ENCODE measurements around the gene LY6G5C. TPM values are rescaled to one million over a fixed set of nuclear protein-coding genes. Genes with fewer than 3 reads are reported as not detected.
A peak's percentile ranks its signal among the peaks of the same experiment; 100 is the strongest.

LY6G5C gene
- total RNA-seq, 1 donor from 2014 or later: 3.9 TPM

GRCh38 chr6:31729515-31729978, 48.7 kb upstream of the LY6G5C start:
- no peaks in the 10 kb centered on the region for H3K9me3 ChIP-seq (ENCODE audit: insufficient read depth, low read depth, low read length)
- peak overlapping the region; percentile 77 for H2AFZ ChIP-seq (ENCODE audit: low read depth, low read length)
- Mint-ChIP-seq H3K4me3 (ENCODE audit: unreplicated experiment) (peak overlapping the region; percentile 90), H3K36me3 (ENCODE audit: low read depth, unreplicated experiment) (peaks cover 29% of the 10 kb centered on the region), H3K27me3 (ENCODE audit: low read depth, unreplicated experiment) (no peaks in the 10 kb centered on the region), H3K9me3 (ENCODE audit: unreplicated experiment) (no peaks in the 10 kb centered on the region), H3K4me1 (ENCODE audit: low read depth, unreplicated experiment) (peaks cover 23% of the 10 kb centered on the region), H3K27ac (ENCODE audit: unreplicated experiment) (peak overlapping the region; percentile 87)
- FAIRE-seq (no peak), DNase-seq (ENCODE audit: low read depth) (peak; percentile 70)
- H3K4me3 ChIP-seq (ENCODE audit: insufficient read depth, low read depth, low read length): peak overlapping the region; percentile 86
- no peak for TF ChIP-seq EZH2 (IDR thresholded peaks at IDR 0.05; ENCODE audit: insufficient read depth, low read length)
- TF ChIP-seq, protein P1, sequence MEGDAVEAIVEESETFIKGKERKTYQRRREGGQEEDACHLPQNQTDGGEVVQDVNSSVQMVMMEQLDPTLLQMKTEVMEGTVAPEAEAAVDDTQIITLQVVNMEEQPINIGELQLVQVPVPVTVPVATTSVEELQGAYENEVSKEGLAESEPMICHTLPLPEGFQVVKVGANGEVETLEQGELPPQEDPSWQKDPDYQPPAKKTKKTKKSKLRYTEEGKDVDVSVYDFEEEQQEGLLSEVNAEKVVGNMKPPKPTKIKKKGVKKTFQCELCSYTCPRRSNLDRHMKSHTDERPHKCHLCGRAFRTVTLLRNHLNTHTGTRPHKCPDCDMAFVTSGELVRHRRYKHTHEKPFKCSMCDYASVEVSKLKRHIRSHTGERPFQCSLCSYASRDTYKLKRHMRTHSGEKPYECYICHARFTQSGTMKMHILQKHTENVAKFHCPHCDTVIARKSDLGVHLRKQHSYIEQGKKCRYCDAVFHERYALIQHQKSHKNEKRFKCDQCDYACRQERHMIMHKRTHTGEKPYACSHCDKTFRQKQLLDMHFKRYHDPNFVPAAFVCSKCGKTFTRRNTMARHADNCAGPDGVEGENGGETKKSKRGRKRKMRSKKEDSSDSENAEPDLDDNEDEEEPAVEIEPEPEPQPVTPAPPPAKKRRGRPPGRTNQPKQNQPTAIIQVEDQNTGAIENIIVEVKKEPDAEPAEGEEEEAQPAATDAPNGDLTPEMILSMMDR (IDR thresholded peaks at IDR 0.05; ENCODE audit: insufficient read depth, low read depth, low read length): no peak
- peak overlapping the region; percentile 88 for H3K9ac ChIP-seq (ENCODE audit: low read length)
- peaks cover 29% of the 10 kb centered on the region for H3K4me1 ChIP-seq (ENCODE audit: insufficient read depth, low read length)
- peak overlapping the region; percentile 96 for H3K4me2 ChIP-seq (ENCODE audit: low read length)
- peak overlapping the region; percentile 77 for H3K27ac ChIP-seq (ENCODE audit: low read depth, low read length)
- H4K20me1 ChIP-seq (ENCODE audit: insufficient read depth, low read length): peaks cover 58% of the 10 kb centered on the region
- H3K36me3 ChIP-seq (ENCODE audit: insufficient read depth, low read length): peaks cover 39% of the 10 kb centered on the region
- H3K27me3 ChIP-seq (ENCODE audit: insufficient read depth, low read length): no peaks in the 10 kb centered on the region
- peaks cover 33% of the 10 kb centered on the region for H3K79me2 ChIP-seq (ENCODE audit: insufficient read depth, low read length)

GRCh38 chr6:31728767-31729514, 48.1 kb upstream of the LY6G5C start, which contains the start of gene DDAH2:
DDAH2 (minus strand) TSS chr6:31729299; CDS start chr6:31729161, 138 bp downstream.
- peaks cover 34% of the 10 kb centered on the region for H3K36me3 Mint-ChIP-seq (ENCODE audit: low read depth, unreplicated experiment)
- H3K27ac Mint-ChIP-seq (ENCODE audit: unreplicated experiment): peak within 1 kb of the TSS; percentile 87
- FAIRE-seq (no peak), DNase-seq (ENCODE audit: low read depth) (no peak)
- no peaks in the 10 kb centered on the region for H3K27me3 ChIP-seq (ENCODE audit: insufficient read depth, low read length)
- peak within 1 kb of the TSS; percentile 96 for H3K4me2 ChIP-seq (ENCODE audit: low read length)
- peak within 1 kb of the TSS; percentile 90 for H3K4me3 Mint-ChIP-seq (ENCODE audit: unreplicated experiment)
- H3K9me3 Mint-ChIP-seq (ENCODE audit: unreplicated experiment): no peaks in the 10 kb centered on the region
- peaks cover 27% of the 10 kb centered on the region for H3K79me2 ChIP-seq (ENCODE audit: insufficient read depth, low read length)
- peaks cover 52% of the 10 kb centered on the region for H4K20me1 ChIP-seq (ENCODE audit: insufficient read depth, low read length)
- H2AFZ ChIP-seq (ENCODE audit: low read depth, low read length): peak within 1 kb of the TSS; percentile 77
- H3K27me3 Mint-ChIP-seq (ENCODE audit: low read depth, unreplicated experiment): no peaks in the 10 kb centered on the region
- TF ChIP-seq EZH2 (IDR thresholded peaks at IDR 0.05; ENCODE audit: insufficient read depth, low read length): no peak
- TF ChIP-seq, protein P1 (IDR thresholded peaks at IDR 0.05; ENCODE audit: insufficient read depth, low read depth, low read length): peak; percentile 44
- H3K4me3 ChIP-seq (ENCODE audit: insufficient read depth, low read depth, low read length): peak within 1 kb of the TSS; percentile 86
- peaks cover 36% of the 10 kb centered on the region for H3K36me3 ChIP-seq (ENCODE audit: insufficient read depth, low read length)
- H3K4me1 Mint-ChIP-seq (ENCODE audit: low read depth, unreplicated experiment): peaks cover 23% of the 10 kb centered on the region
- H3K9me3 ChIP-seq (ENCODE audit: insufficient read depth, low read depth, low read length): no peaks in the 10 kb centered on the region
- peak within 1 kb of the TSS; percentile 77 for H3K27ac ChIP-seq (ENCODE audit: low read depth, low read length)
- H3K9ac ChIP-seq (ENCODE audit: low read length): peak within 1 kb of the TSS; percentile 88
- H3K4me1 ChIP-seq (ENCODE audit: insufficient read depth, low read length): peaks cover 24% of the 10 kb centered on the region
